Measurements from ENCODE around the gene ARHGAP31.

DNA sequence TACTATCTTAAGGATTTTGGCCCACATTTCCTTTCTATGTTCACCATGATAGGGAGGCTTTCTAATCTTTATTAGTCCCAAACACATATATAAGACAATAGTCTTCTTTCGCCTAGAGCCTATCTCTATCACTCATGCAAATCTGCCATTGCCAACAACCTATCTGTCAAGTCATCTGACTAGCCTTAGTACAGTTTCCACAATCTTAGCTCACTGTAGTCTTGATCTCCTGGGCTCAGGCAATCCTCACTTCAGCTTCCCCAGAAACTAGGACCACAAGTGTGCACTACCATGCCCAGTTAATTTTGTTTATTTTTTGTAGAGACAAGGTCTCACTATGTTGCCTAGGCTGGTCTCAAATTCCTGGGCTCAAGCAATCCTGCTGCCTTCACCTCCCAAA is 162.3 kb downstream of the ARHGAP31 start:
- no peak for TF ChIP-seq POLR2AphosphoS5 (IDR thresholded peaks at IDR 0.05; ENCODE audit: low read depth)
- TF ChIP-seq, protein P1, sequence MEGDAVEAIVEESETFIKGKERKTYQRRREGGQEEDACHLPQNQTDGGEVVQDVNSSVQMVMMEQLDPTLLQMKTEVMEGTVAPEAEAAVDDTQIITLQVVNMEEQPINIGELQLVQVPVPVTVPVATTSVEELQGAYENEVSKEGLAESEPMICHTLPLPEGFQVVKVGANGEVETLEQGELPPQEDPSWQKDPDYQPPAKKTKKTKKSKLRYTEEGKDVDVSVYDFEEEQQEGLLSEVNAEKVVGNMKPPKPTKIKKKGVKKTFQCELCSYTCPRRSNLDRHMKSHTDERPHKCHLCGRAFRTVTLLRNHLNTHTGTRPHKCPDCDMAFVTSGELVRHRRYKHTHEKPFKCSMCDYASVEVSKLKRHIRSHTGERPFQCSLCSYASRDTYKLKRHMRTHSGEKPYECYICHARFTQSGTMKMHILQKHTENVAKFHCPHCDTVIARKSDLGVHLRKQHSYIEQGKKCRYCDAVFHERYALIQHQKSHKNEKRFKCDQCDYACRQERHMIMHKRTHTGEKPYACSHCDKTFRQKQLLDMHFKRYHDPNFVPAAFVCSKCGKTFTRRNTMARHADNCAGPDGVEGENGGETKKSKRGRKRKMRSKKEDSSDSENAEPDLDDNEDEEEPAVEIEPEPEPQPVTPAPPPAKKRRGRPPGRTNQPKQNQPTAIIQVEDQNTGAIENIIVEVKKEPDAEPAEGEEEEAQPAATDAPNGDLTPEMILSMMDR (conservative IDR thresholded peaks at IDR 0.05; ENCODE audit: low read depth in 2 of 2), result no peak
- TF ChIP-seq, protein P2, sequence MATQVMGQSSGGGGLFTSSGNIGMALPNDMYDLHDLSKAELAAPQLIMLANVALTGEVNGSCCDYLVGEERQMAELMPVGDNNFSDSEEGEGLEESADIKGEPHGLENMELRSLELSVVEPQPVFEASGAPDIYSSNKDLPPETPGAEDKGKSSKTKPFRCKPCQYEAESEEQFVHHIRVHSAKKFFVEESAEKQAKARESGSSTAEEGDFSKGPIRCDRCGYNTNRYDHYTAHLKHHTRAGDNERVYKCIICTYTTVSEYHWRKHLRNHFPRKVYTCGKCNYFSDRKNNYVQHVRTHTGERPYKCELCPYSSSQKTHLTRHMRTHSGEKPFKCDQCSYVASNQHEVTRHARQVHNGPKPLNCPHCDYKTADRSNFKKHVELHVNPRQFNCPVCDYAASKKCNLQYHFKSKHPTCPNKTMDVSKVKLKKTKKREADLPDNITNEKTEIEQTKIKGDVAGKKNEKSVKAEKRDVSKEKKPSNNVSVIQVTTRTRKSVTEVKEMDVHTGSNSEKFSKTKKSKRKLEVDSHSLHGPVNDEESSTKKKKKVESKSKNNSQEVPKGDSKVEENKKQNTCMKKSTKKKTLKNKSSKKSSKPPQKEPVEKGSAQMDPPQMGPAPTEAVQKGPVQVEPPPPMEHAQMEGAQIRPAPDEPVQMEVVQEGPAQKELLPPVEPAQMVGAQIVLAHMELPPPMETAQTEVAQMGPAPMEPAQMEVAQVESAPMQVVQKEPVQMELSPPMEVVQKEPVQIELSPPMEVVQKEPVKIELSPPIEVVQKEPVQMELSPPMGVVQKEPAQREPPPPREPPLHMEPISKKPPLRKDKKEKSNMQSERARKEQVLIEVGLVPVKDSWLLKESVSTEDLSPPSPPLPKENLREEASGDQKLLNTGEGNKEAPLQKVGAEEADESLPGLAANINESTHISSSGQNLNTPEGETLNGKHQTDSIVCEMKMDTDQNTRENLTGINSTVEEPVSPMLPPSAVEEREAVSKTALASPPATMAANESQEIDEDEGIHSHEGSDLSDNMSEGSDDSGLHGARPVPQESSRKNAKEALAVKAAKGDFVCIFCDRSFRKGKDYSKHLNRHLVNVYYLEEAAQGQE (IDR thresholded peaks at IDR 0.05; ENCODE audit: unreplicated experiment), result no peak
- TF ChIP-seq EZH2 (IDR thresholded peaks at IDR 0.05; ENCODE audit: low read depth, unreplicated experiment), result no peak
- TF ChIP-seq EZH2phosphoT487 (IDR thresholded peaks at IDR 0.05; ENCODE audit: unreplicated experiment), result no peak
- TF ChIP-seq CREB1 (CRISPR knock-in tag; IDR thresholded peaks at IDR 0.05; ENCODE audit: low read depth), result no peak

Measured in GM23338 (cell line).